Measurements from ENCODE around the gene RTEL1. TPM values are rescaled to one million over a fixed set of nuclear protein-coding genes. Genes with fewer than 3 reads are reported as not detected.

The RTEL1 gene
- total RNA-seq, 1 experiment from 2014 or later, result 43.0 TPM

DNA sequence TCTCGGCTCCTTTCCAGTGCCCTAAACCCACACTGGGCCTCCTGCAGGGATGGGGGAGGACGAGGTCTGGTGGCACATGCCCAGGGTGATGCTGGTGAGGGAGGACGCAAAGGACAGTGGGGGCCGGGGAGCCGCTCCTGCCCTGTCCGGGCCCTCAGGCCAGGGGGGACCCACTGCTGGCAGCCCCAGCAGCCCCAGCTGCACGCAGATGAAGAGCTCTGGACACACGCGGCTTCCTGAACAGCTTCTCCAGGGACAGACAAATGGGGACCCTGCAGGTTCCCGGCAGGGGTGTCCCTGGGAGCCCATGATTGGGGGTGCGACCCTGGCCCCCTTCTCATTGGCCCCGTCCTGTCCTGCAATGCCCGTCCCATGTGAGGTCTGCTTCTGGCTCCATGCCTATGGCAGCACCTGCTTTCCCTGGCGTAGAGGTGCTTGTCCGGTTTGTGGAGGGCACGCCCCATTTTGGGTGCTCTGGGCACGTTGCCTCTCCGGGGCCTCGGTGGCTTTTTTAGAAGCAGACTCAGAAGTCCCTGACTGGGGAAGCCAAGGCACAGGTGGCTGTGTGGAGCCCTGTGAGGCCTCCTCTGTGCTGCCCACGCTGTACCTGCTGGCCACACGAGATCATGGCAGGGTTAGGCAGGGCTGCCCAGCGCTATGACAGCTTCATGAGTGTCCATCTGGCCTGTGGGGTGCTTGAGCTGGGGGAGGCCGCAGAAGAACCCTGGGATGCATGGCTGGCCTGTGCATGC lies 22.9 kb downstream of the RTEL1 start:
- no peaks in the 10 kb centered on the region for H3K27me3 ChIP-seq (ENCODE audit: low read length)
- H3F3A ChIP-seq (ENCODE audit: low read length, unreplicated experiment), result no peaks in the 10 kb centered on the region
- intact Hi-C loops (cut with micrococcal nuclease), result no loop called here
- no peak overlapping the region for H3K4me2 ChIP-seq (ENCODE audit: low read length)
- ChIA-PET CTCF (interaction anchor here (1.7 kb wide), 1 partner anchor 39 kb away, joined by 9 read pairs; no protein-coding TSS in a partner anchor), POLR2A (ENCODE audit: unreplicated experiment) (no interaction called here)
- H3K9me3 ChIP-seq (ENCODE audit: low read length), result no peaks in the 10 kb centered on the region
- no peaks in the 10 kb centered on the region for H3K9me2 ChIP-seq (replicated peaks; ENCODE audit: low read length)
- H3K4me1 ChIP-seq (ENCODE audit: insufficient read depth, low read length), result peaks cover 23% of the 10 kb centered on the region
- peaks cover 7% of the 10 kb centered on the region for H3K79me2 ChIP-seq (ENCODE audit: low read length)
- no peak overlapping the region for H3K4me3 ChIP-seq (ENCODE audit: low read length)
- TF ChIP-seq EZH2phosphoT487 (IDR thresholded peaks at IDR 0.05; ENCODE audit: borderline replicate concordance, low read length), result no peak
- TF ChIP-seq, protein P1, sequence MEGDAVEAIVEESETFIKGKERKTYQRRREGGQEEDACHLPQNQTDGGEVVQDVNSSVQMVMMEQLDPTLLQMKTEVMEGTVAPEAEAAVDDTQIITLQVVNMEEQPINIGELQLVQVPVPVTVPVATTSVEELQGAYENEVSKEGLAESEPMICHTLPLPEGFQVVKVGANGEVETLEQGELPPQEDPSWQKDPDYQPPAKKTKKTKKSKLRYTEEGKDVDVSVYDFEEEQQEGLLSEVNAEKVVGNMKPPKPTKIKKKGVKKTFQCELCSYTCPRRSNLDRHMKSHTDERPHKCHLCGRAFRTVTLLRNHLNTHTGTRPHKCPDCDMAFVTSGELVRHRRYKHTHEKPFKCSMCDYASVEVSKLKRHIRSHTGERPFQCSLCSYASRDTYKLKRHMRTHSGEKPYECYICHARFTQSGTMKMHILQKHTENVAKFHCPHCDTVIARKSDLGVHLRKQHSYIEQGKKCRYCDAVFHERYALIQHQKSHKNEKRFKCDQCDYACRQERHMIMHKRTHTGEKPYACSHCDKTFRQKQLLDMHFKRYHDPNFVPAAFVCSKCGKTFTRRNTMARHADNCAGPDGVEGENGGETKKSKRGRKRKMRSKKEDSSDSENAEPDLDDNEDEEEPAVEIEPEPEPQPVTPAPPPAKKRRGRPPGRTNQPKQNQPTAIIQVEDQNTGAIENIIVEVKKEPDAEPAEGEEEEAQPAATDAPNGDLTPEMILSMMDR (conservative IDR thresholded peaks at IDR 0.05; ENCODE audit: low read depth, low read length), result no peak
- TF ChIP-seq EZH2 (IDR thresholded peaks at IDR 0.05; ENCODE audit: low read length, unreplicated experiment), result no peak
- no peak overlapping the region for H3K9ac ChIP-seq (ENCODE audit: low read length)
- no TSS peak for BruUV-seq (replicated peaks)
- no peak for DNase-seq
- H3K36me3 ChIP-seq (ENCODE audit: low read depth, low read length), result peaks cover 7% of the 10 kb centered on the region
- no peak overlapping the region for H2AFZ ChIP-seq (ENCODE audit: low read length)
- ATAC-seq, result no peak
- H3K27ac ChIP-seq (ENCODE audit: low read length), result peak overlapping the region; percentile 84
- H4K20me1 ChIP-seq (ENCODE audit: low read length), result no peaks in the 10 kb centered on the region

DNA sequence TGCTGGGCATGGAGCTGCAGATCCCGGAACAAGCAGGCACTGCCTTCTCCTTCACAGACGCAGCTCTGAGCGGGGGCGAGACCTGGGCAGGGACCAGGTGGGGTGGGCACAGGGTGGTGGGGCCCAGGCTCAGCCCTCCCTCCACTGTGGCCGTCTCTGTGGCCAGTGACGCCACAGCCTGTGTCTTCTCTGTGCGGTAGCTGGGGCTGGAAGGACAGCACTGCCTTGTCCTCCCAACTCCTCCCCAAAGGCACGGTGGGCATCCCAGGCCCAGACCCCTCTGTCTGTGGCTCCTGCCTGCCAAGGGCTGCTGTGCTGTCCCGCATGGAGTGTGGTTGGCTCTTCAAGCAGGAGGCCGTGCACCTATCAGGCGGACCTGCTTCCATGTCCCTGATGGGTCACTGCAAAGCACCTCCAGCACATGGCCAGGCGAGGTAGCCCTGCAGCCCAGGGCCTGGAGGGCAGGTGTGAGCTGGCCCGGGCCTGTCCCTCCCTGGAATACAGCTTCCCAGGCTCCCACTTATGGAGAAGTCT lies 23.6 kb downstream of the RTEL1 start:
- DNase-seq (no peak), ATAC-seq (no peak)
- Histone ChIP-seq H3K79me2 (ENCODE audit: low read length) (peaks cover 7% of the 10 kb centered on the region), H3K9me2 (replicated peaks; ENCODE audit: low read length) (no peaks in the 10 kb centered on the region), H3K27ac (ENCODE audit: low read length) (peak overlapping the region; percentile 84), H3K36me3 (ENCODE audit: low read depth, low read length) (peaks cover 7% of the 10 kb centered on the region), H3K9me3 (ENCODE audit: low read length) (no peaks in the 10 kb centered on the region), H3K27me3 (ENCODE audit: low read length) (no peaks in the 10 kb centered on the region), H2AFZ (ENCODE audit: low read length) (no peak overlapping the region), H3F3A (ENCODE audit: low read length, unreplicated experiment) (no peaks in the 10 kb centered on the region), H3K4me1 (ENCODE audit: insufficient read depth, low read length) (peaks cover 29% of the 10 kb centered on the region), H3K4me2 (ENCODE audit: low read length) (peak overlapping the region; percentile 27), H4K20me1 (ENCODE audit: low read length) (no peaks in the 10 kb centered on the region), H3K9ac (ENCODE audit: low read length) (peak overlapping the region; percentile 44), H3K4me3 (ENCODE audit: low read length) (no peak overlapping the region)
- BruUV-seq (replicated peaks), result no TSS peak
- POLR2A ChIA-PET (ENCODE audit: unreplicated experiment), result interaction anchor here (0.5 to 1.2 kb wide), 2 partner anchors 18 to 26 kb away, joined by 3 to 4 read pairs; no protein-coding TSS in a partner anchor
- no peak for TF ChIP-seq EZH2 (IDR thresholded peaks at IDR 0.05; ENCODE audit: low read length, unreplicated experiment)
- TF ChIP-seq EZH2phosphoT487 (IDR thresholded peaks at IDR 0.05; ENCODE audit: borderline replicate concordance, low read length), result no peak
- TF ChIP-seq, protein P1 (conservative IDR thresholded peaks at IDR 0.05; ENCODE audit: low read depth, low read length), result no peak
- intact Hi-C loops (cut with micrococcal nuclease), result loop anchor here (2.0 kb wide), 2 partner anchors 23 to 145 kb away; partner anchors contain the start of genes PTK6 and RTEL1
- CTCF ChIA-PET, result interaction anchor here (1.7 kb wide), 1 partner anchor 40 kb away, joined by 9 read pairs; no protein-coding TSS in a partner anchor
